CD4-positive, CD25-positive, alpha-beta regulatory T cell (primary cell): ENCODE measurements around the gene GINS1. TPM values are rescaled to one million over a fixed set of nuclear protein-coding genes. Genes with fewer than 3 reads are reported as not detected.

Experiments used
- ATAC-seq, 2 donors: fragments of 150-1000 bp; cut with Tn5 transposase; one replicate each; pipeline ENCODE4 v1.10.0; 2021; ENCODE audit warnings: low read depth in 2 of 2, moderate number of reproducible peaks in 2 of 2, moderate library complexity in 1 of 2
- DNase-seq, 3 donors: peaks; one replicate each; pipeline versions ENCODE4 v3.0.0 to v3.0.0-alpha.2; 2012 to 2022; ENCODE audit warnings: mixed read lengths in 1 of 3
- H3K27ac ChIP-seq: one replicate; pipeline ENCODE4 v1.7.0; 2013; ENCODE audit warnings: mild to moderate bottlenecking, low read length; ENCODE audit not compliant: insufficient read depth, poor library complexity, severe bottlenecking
- H3K27me3 ChIP-seq: one replicate; pipeline ENCODE4 v1.7.0; 2013; ENCODE audit warnings: low read length; ENCODE audit not compliant: control insufficient read depth, insufficient read depth
- H3K36me3 ChIP-seq: one replicate; pipeline ENCODE4 v1.7.0; 2013; ENCODE audit warnings: mild to moderate bottlenecking, low read length, moderate library complexity; ENCODE audit not compliant: control insufficient read depth, insufficient read depth
- H3K4me1 ChIP-seq: 2 replicates; pipeline ENCODE4 v1.7.0; 2013; ENCODE audit warnings: mild to moderate bottlenecking, low read length; ENCODE audit not compliant: insufficient read depth, control insufficient read depth, poor library complexity, severe bottlenecking
- H3K4me3 ChIP-seq: one replicate; pipeline ENCODE4 v1.7.0; 2013; ENCODE audit warnings: low read depth, mild to moderate bottlenecking, low read length, moderate library complexity
- H3K9me3 ChIP-seq, 2 experiments: 1 replicate in 1 of 2; 2 replicates in 1 of 2; pipeline ENCODE4 v1.7.0; 2013; ENCODE audit warnings: low read length in 2 of 2, mild to moderate bottlenecking in 1 of 2, moderate library complexity in 1 of 2; ENCODE audit not compliant: control insufficient read depth in 2 of 2
- H3K27ac Mint-ChIP-seq, 3 donors: one replicate each; pipeline ENCODE4 v1.8.0; 2020 to 2022; ENCODE audit warnings: mild to moderate bottlenecking in 3 of 3, mixed read lengths in 3 of 3, moderate library complexity in 2 of 3
- H3K27me3 Mint-ChIP-seq: one replicate; pipeline ENCODE4 v1.8.0; 2022; ENCODE audit warnings: mild to moderate bottlenecking, mixed read lengths
- H3K36me3 Mint-ChIP-seq: one replicate; pipeline ENCODE4 v1.8.0; 2020; ENCODE audit warnings: mixed read lengths
- H3K4me1 Mint-ChIP-seq, 4 donors: one replicate each; pipeline ENCODE4 v1.8.0; 2020 to 2022; ENCODE audit warnings: mixed read lengths in 4 of 4, mild to moderate bottlenecking in 1 of 4
- H3K4me3 Mint-ChIP-seq, 4 donors: one replicate each; pipeline ENCODE4 v1.8.0; 2020 to 2022; ENCODE audit warnings: mild to moderate bottlenecking in 4 of 4, mixed read lengths in 4 of 4, moderate library complexity in 3 of 4
- H3K9me3 Mint-ChIP-seq, 7 donors: one replicate each; pipeline ENCODE4 v1.8.0; 2020 to 2022; ENCODE audit warnings: mixed read lengths in 7 of 7, mild to moderate bottlenecking in 3 of 7, moderate library complexity in 2 of 7
- polyA plus RNA-seq, 4 donors: library from polyadenylated mRNA; unstranded; fragments of 300-500 nt; fragmentation: Illumina TruSeq; gene quantifications; one replicate each; pipeline ENCODE4 v1.2.3, GENCODE V29; 2021
- total RNA-seq: library from RNA; stranded (reverse); gene quantifications from one replicate; pipeline ENCODE4 v1.2.3, GENCODE V29; 2022

GINS1 gene
- total and polyA plus RNA-seq, 5 donors from 2014 or later: 0.54 to 1.8 (median 1.0) TPM

- Histone ChIP-seq H3K27me3 (no peaks in the 10 kb centered on the region), H3K27ac (no peak overlapping the region), H3K4me1 (no peaks in the 10 kb centered on the region), H3K9me3 (no peaks in the 10 kb centered on the region), H3K4me3 (no peak overlapping the region), H3K36me3 (no peaks in the 10 kb centered on the region)
- DNase-seq: no peak
- H3K9me3 Mint-ChIP-seq: no peaks in the 10 kb centered on the region
- ATAC-seq: no peak
- H3K4me1 Mint-ChIP-seq: peaks cover 0 to 20% (median 9%) of the 10 kb centered on the region in 4 donors
- H3K27ac Mint-ChIP-seq: no peak overlapping the region
- H3K27me3 Mint-ChIP-seq: no peaks in the 10 kb centered on the region
- no peak overlapping the region for H3K4me3 Mint-ChIP-seq
- peaks cover 36% of the 10 kb centered on the region for H3K36me3 Mint-ChIP-seq
Measured at GRCh38 chr20:25369529-25369928, 37.9 kb upstream of the GINS1 start.

DNA sequence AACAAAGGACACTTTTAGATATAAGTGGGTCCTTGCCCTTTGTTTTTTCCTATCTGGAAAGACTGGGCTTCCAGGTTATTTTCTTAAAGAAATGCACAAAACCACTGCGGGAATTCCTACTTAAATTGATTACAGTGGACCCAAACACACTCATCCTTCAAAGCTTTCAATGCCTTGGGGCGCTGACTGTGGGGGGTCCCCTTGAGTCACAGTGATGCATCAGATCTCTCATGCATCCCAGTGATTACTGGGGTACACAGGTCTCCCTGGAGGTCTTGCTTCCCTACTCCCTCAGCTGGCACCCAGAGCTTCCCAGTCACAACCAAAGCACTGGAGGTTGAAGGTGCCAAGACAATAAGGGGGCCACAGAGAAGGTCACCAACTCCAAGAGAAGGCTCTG is 37.5 kb upstream of the GINS1 start:
- H3K4me1 ChIP-seq: no peaks in the 10 kb centered on the region
- DNase-seq (no peak), ATAC-seq (no peak)
- H3K36me3 ChIP-seq: no peaks in the 10 kb centered on the region
- Mint-ChIP-seq H3K27ac (no peak overlapping the region), H3K4me3 (no peak overlapping the region), H3K9me3 (no peaks in the 10 kb centered on the region), H3K27me3 (no peaks in the 10 kb centered on the region), H3K4me1 (peaks cover 0 to 22% (median 9%) of the 10 kb centered on the region in 4 donors), H3K36me3 (peaks cover 35% of the 10 kb centered on the region)
- H3K9me3 ChIP-seq: no peaks in the 10 kb centered on the region
- no peak overlapping the region for H3K27ac ChIP-seq
- no peaks in the 10 kb centered on the region for H3K27me3 ChIP-seq
- H3K4me3 ChIP-seq: no peak overlapping the region

DNA sequence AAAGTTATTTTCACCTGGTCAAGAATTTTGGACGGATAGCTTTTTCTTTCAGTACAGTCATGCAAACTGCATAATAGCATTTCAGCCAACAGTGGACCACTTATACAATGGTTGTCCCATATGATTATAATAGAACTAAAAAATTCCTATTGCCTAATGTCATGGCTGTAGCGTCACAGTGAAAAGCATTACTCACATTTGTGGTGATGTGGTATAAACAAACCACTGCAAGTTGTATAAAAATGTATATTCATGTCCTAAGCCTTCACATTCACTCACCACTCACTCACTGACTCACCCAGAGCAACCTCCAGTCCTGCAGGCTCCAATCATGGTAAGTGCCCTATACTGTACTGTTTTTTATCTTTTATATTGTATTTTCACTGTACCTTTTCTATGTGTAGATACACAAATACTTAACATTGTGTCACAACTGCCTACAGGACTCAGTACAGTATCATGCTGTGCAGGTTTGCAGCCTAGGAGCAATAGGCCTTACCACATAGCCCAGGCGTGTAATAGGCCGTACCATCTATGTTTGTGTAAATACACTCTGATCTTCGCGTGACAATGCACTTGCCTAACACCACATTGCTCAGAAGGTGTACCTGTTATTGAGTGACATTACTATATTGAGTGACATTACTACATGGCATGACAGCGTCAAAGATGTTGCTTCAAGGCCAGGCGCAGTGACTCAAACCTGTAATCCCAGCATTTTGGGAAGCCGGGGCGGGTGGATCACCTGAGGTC is 34.7 kb upstream of the GINS1 start:
- Histone ChIP-seq H3K9me3 (no peaks in the 10 kb centered on the region), H3K27ac (no peak overlapping the region), H3K36me3 (no peaks in the 10 kb centered on the region), H3K4me3 (no peak overlapping the region), H3K27me3 (no peaks in the 10 kb centered on the region), H3K4me1 (no peaks in the 10 kb centered on the region)
- H3K27me3 Mint-ChIP-seq: no peaks in the 10 kb centered on the region
- H3K27ac Mint-ChIP-seq: no peak overlapping the region
- ATAC-seq: no peak
- no peak for DNase-seq
- H3K9me3 Mint-ChIP-seq: no peaks in the 10 kb centered on the region
- peaks cover 5 to 31% (median 12%) of the 10 kb centered on the region in 4 donors for H3K4me1 Mint-ChIP-seq
- H3K36me3 Mint-ChIP-seq: peaks cover 29% of the 10 kb centered on the region
- H3K4me3 Mint-ChIP-seq: no peak overlapping the region

DNA sequence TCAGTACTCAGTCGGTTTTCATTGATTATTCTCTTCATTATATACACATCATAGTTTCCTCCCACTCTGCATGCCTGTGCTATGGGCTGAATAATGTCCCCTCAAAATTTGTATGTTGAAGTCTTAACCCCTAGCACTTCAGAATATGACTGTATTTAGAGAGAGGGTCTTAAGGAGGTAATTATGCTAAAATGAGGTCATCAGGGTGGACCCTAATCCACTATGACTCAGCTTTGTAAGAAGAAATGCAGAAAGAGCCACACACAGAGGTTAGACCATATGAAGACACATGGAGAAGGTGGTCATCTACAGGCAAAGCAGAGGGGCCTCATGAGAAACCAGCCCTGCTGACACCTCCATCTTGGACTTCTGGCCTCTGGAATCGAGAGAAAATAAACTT is 32.6 kb upstream of the GINS1 start:
- Mint-ChIP-seq H3K27ac (no peak overlapping the region), H3K4me1 (peaks cover 5 to 44% (median 14%) of the 10 kb centered on the region in 4 donors), H3K27me3 (no peaks in the 10 kb centered on the region), H3K4me3 (no peak overlapping the region), H3K36me3 (peaks cover 31% of the 10 kb centered on the region), H3K9me3 (peaks cover 0 to 2% (median 0%) of the 10 kb centered on the region in 7 donors)
- H3K4me1 ChIP-seq: no peaks in the 10 kb centered on the region
- DNase-seq (no peak), ATAC-seq (no peak)
- H3K27ac ChIP-seq: no peak overlapping the region
- no peaks in the 10 kb centered on the region for H3K36me3 ChIP-seq
- no peak overlapping the region for H3K4me3 ChIP-seq
- H3K27me3 ChIP-seq: no peaks in the 10 kb centered on the region
- no peaks in the 10 kb centered on the region for H3K9me3 ChIP-seq

GRCh38 chr20:25376236-25376635 is 31.2 kb upstream of the GINS1 start:
- Histone ChIP-seq H3K36me3 (no peaks in the 10 kb centered on the region), H3K4me1 (no peaks in the 10 kb centered on the region), H3K27ac (no peak overlapping the region), H3K27me3 (no peaks in the 10 kb centered on the region), H3K4me3 (no peak overlapping the region), H3K9me3 (no peaks in the 10 kb centered on the region)
- Mint-ChIP-seq H3K9me3 (peaks cover 0 to 3% (median 0%) of the 10 kb centered on the region in 7 donors), H3K4me3 (no peak overlapping the region), H3K27ac (no peak overlapping the region), H3K36me3 (peaks cover 29% of the 10 kb centered on the region), H3K4me1 (peaks cover 0 to 42% (median 17%) of the 10 kb centered on the region in 4 donors), H3K27me3 (no peaks in the 10 kb centered on the region)
- ATAC-seq (no peak), DNase-seq (no peak)

DNA sequence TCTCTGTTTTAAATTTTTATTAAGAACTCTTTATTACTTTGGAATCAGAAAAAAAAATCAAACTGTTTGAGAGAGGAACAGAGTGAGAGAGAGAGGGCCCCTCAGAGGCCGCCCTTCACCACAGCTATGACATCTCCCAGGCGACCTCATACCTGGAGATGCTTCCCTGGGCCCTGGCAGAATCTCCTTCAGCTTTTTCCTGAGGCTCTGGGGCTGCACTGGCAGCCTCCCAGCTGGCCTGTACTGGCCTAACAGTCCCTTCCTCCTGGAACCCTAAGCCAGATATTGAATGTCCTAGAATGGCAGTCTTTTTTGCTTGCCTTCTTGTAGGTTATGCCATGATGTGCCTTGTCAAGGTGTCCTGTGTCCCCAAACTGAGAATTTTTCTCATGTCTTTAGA is 30.6 kb upstream of the GINS1 start:
- Histone ChIP-seq H3K27ac (no peak overlapping the region), H3K36me3 (no peaks in the 10 kb centered on the region), H3K4me3 (no peak overlapping the region), H3K4me1 (no peaks in the 10 kb centered on the region), H3K9me3 (no peaks in the 10 kb centered on the region), H3K27me3 (no peaks in the 10 kb centered on the region)
- Mint-ChIP-seq H3K27me3 (no peaks in the 10 kb centered on the region), H3K4me3 (no peak overlapping the region), H3K36me3 (peaks cover 34% of the 10 kb centered on the region), H3K4me1 (peaks cover 2 to 39% (median 17%) of the 10 kb centered on the region in 4 donors), H3K27ac (no peak overlapping the region), H3K9me3 (peaks cover 0 to 3% (median 0%) of the 10 kb centered on the region in 7 donors)
- DNase-seq (no peak), ATAC-seq (no peak)

DNA sequence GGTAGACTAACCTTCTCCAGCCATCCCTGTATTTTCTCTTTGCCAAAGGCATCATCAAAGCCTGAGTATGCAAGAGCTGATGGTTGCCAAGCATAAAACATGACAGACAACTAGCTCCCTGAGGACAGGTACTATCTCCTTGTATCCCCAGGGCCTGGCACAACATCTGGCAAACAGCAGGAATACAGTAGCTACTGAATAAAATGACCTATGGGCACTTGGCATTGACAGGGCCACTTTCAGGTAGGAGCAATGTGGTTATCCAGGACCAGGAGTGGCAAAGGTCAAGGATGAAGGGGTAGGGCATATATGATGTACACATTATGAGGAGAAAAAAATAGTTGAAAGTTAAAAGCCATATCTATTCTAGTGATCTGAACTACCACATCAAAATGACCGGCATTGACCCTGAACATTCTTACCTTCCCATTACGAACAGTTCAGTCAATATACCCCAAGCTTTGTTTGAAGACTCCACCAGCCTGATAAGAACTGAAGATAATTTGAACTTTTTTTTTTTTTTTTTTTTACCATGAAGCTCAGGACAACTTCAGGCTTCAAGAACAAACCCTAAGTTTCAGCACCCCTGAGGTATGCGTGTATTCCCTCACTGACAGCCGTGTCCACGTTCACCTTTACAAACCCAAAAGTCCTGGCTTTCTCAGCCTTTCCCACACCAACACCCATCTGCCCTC is 29.1 kb upstream of the GINS1 start:
- Mint-ChIP-seq H3K4me1 (peaks cover 9 to 52% (median 23%) of the 10 kb centered on the region in 4 donors), H3K27me3 (no peaks in the 10 kb centered on the region), H3K9me3 (peaks cover 0 to 3% (median 0%) of the 10 kb centered on the region in 7 donors), H3K4me3 (no peak overlapping the region), H3K36me3 (peaks cover 40% of the 10 kb centered on the region), H3K27ac (peak overlapping the region in 2 of 3 donors; percentile 65 to 84)
- ATAC-seq (no peak), DNase-seq (no peak)
- Histone ChIP-seq H3K4me1 (no peaks in the 10 kb centered on the region), H3K27me3 (no peaks in the 10 kb centered on the region), H3K9me3 (no peaks in the 10 kb centered on the region), H3K4me3 (no peak overlapping the region), H3K27ac (no peak overlapping the region), H3K36me3 (peaks cover 3% of the 10 kb centered on the region)
